GM12801 (cell line): Measurements from ENCODE around the gene TMED7.

Experiments
- CTCF ChIP-seq: IDR thresholded peaks from one replicate; pipeline ENCODE4 v1.5.1; 2011; ENCODE audit warnings: control low read depth; ENCODE audit not compliant: insufficient read length; ENCODE audit errors: extremely low read depth

Gene TMED7

GRCh38 chr5:115626445-115626823 is 598 bp upstream of the TMED7 start:
- TF ChIP-seq CTCF = no peak

DNA sequence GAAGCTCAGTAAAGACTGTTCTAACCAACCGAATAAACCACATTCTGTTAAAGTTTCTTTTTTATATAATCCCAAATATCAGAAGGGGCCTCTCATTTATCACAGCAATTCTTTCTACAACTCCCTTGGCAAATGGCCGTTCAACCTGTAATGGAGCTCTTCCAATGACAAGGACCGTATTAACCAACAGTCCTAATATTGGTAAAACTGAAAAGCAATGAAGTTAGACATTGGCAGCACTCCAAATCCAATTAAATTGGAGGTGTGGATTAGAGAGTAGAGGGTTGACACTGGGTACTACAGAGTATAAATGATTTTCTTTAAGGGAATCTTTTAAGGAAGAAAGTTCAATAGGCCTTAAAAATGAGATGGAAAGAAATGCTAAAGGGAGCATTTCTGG is 842 bp downstream of the TMED7 start:
- TF ChIP-seq CTCF = no peak

DNA sequence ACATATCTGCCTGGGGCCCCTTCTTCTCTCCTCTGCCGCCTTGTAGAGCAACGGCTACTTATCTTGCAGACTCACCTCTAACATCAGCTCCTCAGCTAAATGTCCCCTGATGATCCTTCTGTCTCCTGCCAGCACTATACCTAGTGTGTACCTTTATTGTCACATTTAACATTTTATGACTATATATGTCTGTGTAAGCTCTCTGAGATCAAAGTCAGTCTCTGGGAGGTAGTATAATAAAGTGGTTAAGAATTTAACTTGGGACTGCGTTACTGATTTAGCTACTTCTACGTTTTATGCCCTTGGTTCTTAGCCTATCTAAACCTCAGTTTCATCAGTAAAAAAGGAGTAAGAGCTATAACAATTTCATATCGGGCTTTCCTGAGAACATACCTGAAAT is 2.2 kb downstream of the TMED7 start:
- no peak for TF ChIP-seq CTCF

DNA sequence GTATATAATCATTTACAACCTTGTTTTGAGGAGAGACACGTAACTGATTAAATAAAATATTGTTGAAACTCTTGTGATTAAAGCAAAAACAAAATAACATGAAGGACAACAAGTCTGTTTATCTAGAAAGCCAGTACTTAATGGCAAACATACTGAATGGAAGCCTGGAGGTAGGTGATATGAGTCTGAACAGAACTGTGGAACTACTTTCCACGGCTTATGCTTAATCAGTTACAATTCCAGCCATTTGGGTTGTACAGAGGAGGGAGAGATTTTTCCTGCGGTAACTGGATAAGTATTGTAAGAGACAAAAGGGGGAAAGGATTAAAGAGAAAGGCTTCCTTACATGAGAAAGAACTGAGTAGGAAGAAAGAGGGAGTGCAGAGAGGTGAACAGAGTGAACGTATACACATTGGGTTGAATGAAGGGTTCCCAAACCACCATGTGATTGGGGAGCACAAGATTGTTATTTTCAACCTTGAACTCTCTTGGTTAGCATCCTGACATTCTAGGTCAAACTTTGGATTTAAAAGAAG is 4.4 kb downstream of the TMED7 start:
- no peak for TF ChIP-seq CTCF

DNA sequence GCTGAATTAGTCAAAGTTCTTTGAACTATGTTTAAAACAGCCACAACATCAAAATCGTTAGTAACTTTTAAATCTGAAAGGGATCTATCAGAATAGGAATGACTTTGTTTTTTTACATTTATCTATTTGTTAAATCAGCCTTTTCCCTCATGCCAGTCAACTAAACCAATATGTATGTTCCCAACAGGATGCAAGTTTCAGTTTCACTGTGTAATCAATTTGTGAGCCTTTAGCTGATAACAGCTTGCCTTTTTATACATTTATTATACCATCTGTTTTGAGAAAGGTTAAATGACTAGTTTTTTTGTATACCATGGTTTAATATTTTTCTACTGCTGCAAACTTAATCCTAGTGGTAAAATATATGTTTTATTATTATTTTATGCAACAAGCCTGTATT is 8.9 kb downstream of the TMED7 start:
- no peak for TF ChIP-seq CTCF

DNA sequence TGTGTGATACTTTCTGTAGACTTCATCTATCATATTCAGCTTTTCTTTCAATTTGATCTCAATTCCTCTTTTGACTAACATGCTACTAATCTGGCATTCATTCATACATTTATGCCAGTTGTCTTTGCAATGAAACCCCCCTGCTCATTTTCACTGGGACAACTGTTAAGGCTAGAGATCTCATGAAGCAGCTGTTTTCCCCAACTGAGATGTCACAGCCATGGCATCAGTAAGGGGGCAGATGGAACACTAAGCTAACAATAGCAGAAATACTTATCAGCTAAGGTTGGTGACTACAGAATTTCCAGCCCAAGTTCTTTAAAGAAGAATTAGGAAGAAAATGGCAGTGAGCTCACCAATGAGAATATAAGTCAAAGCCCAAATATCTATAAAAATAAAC is 9.4 kb downstream of the TMED7 start:
- TF ChIP-seq CTCF = no peak

GRCh38 chr5:115611873-115612272 is 14.0 kb downstream of the TMED7 start:
- no peak for TF ChIP-seq CTCF

GRCh38 chr5:115607935-115608334 is 17.9 kb downstream of the TMED7 start:
- TF ChIP-seq CTCF = no peak
